NCI-H1048 (cell line): ENCODE results near the gene LTBP1.

Source experiments
- DNase-seq: peaks from one replicate; lab custom pipeline; 2025; lab: John Stamatoyannopoulos, UW

LTBP1 gene

DNA sequence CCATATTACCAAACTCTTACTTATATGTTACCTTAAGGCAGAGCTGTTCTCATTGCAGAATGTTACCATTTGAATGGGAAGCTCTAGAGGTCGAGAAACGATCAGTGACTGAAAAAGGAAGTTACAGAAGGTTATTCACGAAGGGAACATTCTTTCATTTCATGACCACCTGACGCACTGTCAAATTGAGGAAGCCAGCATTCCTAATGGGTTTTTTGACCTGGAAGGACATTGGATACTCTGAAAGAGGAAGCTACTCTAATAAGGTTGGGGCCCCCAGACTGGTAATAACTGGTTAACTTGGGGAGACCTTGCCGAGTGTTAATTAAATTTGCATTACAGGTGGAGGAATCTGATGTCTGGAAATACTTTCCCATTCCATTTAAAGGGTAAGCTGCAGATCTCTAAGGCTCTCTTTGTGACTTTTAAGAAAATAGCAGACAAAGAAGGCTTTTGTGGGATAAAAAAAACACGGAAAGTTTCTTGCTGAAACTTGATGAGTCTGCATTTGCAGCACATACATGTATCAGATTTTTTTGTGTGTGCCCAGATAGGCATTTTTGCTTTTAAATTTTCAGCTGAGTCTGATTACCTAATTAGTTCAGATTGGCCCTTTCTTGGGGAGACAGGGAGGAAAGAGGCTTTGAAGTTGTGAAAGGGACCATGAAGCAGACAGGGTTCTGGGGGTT lies 137.1 kb downstream of the LTBP1 start:
- DNase-seq: no peak

DNA sequence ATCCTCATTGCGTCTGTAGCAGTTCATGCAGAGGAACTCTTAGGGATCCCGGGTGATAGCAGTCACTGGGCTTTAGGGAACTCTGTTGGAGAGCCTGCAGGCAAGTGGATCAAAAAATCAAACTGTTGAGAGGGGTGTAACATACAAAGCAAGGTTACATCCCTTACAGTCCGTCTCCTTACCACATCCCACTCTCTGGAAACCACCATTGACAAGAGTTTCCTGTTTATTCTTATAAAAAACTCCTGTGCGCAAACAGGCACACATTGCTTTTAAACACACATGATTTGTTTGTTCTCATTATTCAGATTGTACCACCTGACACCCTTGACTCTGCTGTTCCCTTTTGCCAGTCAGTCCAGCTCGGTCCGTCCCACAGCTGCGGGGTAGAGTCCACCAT lies 137.7 kb downstream of the LTBP1 start:
- no peak for DNase-seq

DNA sequence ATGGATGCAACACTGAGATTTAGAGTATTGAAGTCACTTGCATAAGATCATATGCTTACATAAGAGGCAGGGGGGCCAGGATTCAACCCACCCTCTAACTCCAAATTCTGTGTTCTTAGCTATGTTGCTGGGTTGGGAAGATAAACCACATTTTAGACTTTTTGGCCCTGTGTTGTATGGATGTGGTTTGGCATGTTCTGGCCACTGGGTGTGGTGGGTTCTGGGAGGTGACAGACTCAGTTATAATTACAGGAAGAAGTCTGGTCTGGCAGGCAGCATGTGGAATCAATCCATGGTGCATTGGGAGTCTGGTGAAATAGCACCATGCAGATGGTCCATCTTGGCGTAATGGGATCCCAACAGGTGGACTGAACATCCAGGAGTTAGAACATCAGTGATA lies 138.9 kb downstream of the LTBP1 start:
- DNase-seq: no peak

DNA sequence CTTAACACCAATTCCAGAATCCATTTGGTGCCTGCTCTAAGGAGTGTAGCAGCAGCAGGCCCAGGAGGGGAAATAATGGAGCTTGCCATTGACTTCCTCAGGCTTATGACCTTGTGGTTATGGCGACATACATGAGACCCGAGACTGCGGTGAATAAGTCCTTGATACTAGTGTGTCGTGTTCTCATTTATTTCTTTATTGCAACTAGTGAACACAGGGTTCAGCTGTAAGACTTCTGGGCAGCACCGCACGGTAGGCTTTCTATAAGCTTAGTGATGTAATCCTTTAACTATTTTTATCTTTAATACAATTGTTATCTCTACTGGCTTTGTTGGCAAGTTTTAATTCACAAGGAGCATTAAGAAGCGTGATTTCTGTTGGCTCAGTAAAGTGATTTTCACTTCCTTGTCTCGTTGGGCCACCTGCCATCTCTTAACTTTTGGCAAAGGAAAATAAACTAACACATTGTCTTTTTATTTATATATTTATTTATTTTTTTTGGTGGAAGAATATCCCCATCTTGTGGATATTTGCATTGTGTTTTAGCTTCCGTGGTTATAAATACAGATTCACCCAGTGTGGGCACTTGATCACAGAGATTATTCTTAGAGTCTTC lies 139.8 kb downstream of the LTBP1 start:
- DNase-seq: no peak

DNA sequence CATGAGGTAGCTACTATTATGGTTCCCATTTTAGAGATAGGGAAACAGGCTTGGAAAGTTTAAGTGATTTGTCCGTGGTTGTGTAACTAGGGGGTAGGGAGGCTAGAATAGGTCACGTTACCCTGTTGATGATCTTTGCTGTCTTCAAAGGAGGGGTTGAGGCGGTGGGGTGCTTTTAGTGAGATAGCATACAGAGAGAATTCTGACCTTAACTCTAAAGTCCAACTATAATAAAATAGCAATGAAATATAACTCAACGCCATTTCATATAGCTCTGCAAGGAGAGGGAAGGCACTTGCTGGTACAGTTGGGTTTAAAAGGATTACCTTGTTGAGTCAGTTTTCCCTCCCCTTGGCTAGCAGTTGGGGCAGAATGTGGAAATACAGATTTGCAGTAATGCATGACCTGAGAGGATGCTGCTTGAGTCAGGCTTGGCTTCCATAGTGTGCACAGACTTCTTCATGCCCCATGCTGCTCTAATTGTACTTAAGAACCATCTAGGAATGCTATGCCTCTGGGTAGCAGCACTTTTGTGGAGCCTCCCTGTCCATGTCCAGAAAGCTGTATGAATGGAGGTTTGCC lies 143.9 kb downstream of the LTBP1 start:
- DNase-seq: no peak

DNA sequence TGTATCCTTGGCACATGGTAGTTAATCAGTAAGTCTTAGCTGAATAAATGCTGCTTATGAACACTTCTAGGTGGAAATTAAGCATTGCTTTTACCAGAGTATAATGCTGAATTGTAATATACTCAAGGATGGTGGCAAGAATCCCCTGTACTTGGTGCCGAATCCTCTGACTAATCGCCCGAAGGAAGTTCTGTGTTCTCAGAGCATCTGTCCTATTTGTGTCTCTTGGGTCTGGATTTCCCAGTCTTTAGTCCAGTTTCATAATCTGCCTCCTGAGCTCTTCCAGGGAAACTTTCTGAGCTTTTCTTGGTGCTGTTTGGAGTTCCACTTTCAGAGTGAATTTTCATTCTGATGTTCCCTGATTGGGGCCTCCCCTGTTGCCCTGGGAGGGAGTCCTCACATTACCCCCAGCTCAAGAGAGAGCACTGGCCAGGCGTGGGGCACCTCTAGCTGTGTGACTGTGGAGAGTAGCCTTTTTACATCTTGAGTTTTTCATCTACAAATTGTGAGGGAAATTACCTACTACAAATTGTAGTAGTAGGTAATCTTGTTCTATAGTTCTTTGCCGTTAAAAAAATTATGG lies 144.9 kb downstream of the LTBP1 start:
- no peak for DNase-seq

DNA sequence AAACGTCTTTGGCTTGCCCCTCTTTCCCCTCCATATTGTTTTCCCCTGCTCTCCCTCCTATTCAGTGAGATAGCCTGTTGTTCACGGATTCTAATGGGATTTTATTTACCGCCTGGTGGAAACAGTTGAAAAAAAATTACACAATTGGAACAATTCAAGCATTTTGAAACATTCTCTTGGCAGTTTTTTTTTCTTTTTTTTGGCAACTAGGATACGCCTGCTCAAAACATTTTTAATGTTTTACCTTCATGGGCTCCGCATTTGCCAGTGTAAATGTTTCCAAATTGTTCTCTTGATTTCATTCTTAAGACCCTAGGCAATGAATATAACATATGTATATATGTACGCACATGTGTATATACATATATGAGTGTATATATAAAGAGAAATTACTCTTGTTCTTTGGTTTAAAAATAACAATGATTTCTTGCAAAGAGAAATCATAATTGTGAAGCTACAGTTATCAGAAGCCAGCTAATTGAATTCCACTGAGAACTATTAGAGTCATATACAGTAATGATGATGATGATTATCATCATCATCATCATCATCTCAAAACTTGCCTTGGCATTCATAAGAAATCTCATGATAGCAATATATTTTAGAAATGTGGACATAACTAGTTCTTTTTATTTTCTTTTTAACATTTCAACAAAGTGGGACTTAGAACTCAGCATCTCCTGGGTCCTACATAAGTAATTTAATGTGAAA lies 146.7 kb downstream of the LTBP1 start:
- no peak for DNase-seq

DNA sequence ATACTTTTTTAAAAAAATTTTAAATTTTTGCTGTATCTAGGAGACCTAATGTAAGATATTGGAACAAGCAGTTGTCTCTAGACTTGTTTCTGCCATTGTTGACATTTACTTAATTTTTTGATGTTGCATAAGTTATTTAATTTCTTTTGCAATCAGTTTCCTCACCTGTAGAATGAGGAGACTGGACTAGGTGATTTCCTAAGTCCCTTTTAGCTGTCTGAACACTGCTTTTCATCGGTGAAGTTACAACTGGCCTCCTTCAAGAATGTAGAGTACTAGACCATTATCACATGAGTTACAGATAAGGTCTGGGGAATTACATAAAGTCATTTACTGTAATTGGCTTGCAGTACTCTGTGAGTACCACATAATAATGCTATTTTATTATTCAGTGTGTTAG lies 147.6 kb downstream of the LTBP1 start:
- DNase-seq: no peak

DNA sequence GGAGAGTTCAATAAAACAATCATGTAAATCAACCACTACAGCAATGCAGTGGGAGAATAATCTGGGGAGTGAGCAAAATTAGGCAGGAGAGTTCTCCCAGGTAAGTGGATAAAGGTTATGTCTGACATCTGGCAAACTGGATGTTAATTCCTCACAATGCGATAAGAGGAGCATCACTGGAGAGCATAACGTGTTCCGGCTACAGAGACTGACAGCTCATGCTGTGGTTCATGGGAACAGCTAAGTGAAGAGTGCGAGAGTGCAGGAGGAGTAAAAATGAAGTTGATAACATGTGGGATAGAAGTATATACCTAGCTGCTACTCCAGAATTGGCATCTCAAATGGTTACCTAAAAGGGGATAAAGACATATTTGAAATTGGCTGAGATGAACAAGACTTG lies 153.2 kb downstream of the LTBP1 start:
- DNase-seq: no peak

DNA sequence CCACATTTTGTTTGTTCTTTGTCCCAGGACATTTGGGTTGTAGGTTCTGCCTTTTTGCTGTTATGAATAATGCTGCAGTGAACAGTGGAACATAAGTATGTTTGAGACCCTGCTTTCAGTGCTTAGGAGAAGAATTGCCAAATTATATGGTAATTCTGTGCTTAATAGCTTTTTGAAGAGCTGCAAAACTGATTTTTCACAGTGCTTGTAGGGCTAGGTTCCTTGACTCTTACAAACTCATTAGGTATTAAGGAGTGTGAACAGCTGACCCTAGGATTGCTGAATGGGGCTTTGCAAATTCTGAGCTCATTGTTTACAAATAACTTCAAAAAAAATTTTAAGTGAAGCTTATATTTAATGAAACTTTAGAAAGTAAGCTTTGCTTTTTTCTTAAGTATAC lies 154.2 kb downstream of the LTBP1 start:
- DNase-seq: no peak

DNA sequence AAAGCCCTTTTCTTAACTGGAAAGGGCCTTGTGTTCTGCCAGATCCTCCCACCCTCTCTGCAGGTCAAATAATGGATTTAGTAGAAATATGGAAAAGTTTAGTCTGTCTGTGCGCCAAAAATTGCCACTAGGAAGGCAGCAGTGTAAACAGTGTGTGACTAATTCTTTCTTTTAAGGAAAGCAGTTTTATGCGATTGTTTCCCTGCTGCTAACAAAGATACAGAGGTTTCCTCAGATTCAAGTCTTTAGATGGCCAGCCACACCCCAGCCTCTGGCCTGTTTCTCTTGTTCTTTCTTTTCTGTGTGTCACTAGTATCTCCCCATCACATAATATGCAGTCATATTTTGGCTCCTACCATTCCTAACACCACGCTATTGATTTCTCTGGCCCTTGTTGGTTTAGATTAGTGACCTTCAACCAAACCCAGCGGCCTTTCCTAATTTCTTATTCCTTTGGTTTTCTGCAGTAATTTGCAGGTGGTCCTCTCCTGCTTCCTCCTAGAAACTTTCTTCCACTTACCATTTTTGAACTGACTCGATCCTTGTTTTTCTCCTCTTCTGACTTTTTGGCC lies 157.4 kb downstream of the LTBP1 start:
- no peak for DNase-seq

DNA sequence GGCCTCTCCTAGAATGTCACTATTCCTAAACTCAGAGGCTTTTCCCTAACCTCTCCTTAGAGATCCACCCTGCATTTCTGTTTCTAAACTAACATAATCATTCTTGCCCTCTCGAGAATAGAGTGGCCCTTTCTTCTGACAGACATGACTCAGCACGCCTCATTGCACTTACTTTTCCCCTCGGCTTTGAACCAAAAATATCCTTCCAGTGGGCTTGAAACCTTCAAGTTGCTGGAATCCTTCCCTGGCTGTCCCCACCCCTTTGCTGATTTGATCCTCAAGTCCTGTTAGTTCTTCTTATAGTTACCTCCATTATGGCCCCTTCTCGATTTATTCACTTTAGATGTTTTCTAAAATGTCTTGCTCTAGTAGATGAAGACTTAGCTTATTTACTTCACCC lies 158.0 kb downstream of the LTBP1 start:
- DNase-seq: no peak

DNA sequence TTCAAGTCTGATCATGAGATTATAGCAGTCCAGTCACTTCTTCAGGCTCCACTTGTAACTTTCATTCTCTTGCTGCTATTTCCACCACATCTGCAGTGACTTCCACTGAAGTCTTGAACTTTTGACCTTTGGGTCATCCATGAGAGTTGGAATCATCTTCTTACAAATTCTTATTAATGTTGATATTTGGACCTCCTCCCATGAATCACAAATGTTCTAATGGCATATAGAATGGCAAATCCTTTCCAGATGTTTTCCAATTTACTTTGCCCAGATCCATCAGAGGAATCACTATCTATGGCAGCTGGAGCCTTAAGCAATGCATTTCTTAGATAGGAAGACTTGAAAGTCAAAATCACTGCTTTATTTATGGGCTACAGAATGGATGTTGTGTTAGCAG lies 159.4 kb downstream of the LTBP1 start:
- no peak for DNase-seq

DNA sequence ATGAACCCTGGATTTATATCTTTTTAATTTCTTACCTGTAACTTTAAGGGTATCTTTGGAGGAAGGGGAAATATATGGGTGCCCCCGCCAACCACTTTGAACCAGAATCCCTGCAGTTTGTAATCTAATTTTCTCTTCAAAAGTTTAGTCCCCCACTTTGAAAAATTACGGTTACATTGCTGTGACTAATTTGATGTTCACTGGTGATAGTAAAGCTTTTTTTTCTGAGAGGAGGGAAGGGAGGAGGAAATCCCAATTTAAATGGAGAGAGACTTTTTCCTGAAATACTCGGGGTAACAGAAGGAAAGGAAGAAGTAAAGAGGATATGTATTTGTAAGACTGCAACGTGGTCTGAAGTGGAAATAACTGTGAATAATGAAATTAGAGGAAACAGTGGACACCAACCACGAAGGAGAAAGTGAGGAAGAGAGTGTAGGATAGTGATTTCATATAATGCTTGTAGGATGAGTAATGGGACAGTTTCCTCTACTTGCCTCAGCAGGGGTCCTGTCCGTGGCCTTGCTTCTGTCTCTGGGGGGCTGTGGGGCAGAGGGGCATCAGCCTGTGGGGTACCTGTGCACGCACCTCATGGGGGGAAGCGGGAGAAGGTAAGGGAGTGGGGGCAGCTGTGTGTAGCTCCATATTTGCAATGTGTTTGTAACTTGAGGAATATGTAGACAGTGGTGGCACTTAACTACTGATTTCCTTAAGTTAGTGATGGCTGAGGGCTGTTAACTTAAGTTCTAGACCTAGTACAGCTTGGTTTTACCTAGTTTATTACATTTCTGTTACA lies 161.1 kb downstream of the LTBP1 start:
- no peak for DNase-seq

DNA sequence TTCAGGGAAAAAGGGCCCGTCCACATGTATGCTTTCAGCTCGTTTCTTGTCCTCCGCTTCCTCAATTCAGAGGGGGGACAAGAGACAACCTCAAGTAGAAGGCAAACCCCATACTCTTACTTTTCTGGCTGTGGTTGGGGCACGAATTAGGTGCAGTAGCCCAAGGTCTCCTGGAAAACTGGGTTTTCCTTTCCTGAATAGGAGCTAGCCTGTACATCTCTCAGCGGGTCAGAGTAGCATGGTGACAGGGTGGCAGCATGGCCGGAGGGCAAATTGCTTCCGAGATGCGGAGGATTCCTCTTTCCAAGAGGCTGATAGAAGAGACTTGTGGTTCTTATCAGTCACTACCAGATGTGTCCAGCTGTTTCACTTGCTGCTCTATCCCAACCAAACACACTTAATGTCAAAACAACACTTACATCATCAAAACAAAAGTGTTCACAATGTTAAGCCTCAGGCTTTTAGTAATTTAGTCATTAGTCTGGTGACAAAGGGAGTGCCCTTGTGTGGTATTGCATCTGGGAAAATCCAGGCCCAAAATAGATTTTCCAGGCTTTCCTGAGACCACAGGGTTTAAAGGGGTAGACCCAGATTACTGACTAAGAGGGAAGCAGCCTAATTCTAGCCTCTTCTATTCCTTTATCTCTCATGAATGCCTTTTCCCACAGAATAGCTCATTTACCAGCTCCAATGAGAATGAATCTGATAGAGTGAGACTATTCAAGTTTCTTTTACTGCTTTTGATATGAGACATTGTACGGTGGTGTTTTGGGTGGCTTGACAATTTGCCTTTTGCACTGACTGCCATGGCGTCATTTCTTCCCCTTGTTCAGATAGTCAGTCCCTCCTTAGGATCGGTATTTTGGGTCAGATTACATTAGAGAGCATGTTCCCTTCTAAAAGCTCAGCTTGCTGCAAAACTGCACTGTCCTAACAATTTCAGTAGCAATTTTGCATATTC lies 162.0 kb downstream of the LTBP1 start:
- no peak for DNase-seq

DNA sequence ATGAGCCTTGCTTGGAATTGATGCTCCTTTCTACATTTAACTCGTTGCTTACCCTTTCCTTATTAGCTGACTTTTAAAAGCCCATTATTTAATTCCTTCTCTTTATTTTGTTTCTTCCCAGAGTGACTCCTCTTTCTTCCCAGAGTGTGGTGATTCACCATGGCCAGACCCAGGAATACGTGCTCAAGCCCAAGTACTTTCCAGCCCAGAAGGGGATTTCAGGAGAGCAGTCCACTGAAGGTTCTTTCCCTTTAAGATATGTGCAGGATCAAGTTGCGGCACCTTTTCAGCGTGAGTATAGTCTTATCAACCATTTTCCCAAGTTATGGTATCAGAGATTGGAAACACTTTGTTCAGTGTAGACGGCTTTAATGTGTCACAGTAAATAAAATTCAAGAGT lies 163.7 kb downstream of the LTBP1 start:
- DNase-seq: no peak

DNA sequence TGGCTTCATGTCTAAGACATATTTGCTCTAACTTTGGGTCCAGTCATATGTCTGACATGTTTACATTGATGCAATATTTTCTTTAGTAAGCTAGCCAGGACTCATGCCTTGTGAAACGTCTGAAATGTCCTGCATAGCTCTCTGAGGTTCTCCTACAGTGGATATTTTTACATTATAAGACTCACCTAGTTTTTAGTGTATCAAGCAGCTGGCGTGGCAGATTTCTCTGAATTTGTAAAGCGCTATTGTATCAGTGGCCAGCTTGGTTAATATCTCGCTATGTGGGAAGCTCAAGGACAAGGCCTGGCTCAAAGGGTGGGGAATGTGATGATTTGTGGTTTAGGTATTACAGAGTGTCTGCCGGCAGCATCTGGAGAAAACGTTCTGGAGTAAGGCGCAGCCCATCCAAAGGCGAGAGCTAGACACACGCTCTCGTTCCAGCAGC lies 164.3 kb downstream of the LTBP1 start:
- DNase-seq: no peak

DNA sequence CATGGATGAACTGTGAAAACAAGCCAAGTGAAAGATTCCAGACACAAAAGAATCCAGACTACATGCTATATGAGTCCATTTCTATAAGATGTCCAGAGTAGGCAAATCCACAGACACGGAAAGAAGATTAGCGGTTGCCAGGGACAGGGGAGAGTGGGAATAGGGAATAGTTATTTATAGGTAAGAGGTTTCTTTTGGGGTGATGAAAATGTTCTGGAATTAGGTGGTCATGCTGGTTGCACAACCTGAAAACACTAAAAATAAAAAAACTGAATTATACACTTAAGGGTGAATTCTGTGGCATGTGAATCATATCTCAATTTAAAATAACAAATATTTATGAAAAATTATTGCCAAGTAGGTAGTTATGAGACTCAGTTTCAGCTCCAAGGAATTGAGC lies 168.4 kb downstream of the LTBP1 start:
- DNase-seq: no peak

DNA sequence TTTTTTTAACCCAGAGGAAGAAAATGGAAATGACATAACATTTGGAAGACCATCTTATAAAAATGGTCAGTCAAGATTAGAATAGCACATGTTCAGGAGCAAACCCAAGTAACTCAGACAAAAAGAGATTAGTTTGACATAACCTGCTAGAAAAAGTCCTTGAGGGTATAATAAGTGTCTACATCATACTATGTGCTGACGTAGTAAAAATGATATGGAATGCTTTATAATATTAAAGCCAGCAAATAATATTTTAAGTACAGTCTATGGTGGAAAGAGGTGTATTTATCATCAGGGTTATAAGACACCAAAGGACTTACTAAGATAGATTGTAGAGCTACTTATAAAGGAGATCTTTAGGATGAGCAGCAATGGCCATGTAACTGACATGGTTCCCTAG lies 169.0 kb downstream of the LTBP1 start:
- no peak for DNase-seq

DNA sequence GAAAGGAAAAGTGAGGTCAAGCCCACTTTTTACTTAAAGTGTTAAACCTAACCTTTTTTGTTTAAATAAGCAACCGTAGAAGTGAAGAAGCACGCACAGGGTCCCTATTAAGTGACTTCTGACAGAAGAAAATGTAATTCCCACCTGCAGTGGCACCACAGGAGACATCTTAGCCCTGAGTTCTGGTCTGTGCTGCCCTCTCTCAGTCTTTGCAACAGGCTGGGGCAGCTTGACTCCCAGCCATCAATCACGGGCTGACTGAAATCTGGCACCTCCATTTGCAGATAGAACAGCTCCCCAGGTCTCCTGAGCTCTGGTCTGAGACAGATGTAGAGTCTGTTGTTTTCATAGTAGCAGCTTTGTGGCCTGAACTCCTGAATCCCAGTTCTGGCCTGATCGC lies 170.0 kb downstream of the LTBP1 start:
- no peak for DNase-seq
